Naive B cell (primary cell): Measurements from ENCODE around the gene COX6B2. TPM values are rescaled to one million over a fixed set of nuclear protein-coding genes. Genes with fewer than 3 reads are reported as not detected.
A peak's percentile ranks its signal among the peaks of the same experiment; 100 is the strongest.
"Not testable (repeated sequence)": the region's sequence is repeated elsewhere in the genome, so short reads cannot be mapped to it uniquely, and the experiment has no call there.

Experiments used
- ATAC-seq, 2 donors: fragments of 150-1000 bp; cut with Tn5 transposase; 2 replicates each; pipeline ENCODE4 v1.10.0; 2021; ENCODE audit warnings: low read depth in 2 of 2, mild to moderate bottlenecking in 2 of 2, moderate library complexity in 2 of 2
- DNase-seq: peaks from one replicate; pipeline ENCODE4 v3.0.0; 2022
- H3K27ac Mint-ChIP-seq, 6 donors: one replicate each; pipeline ENCODE4 v1.8.0; 2020 to 2022; ENCODE audit warnings: mild to moderate bottlenecking in 6 of 6, mixed read lengths in 6 of 6, moderate library complexity in 5 of 6, inconsistent platforms in 2 of 6
- H3K27me3 Mint-ChIP-seq, 3 donors: one replicate each; pipeline ENCODE4 v1.8.0; 2021 to 2022; ENCODE audit warnings: mixed read lengths in 3 of 3, mild to moderate bottlenecking in 1 of 3
- H3K36me3 Mint-ChIP-seq, 2 donors: one replicate each; pipeline ENCODE4 v1.8.0; 2020 to 2022; ENCODE audit warnings: mixed read lengths in 2 of 2, inconsistent platforms in 1 of 2, mild to moderate bottlenecking in 1 of 2
- H3K4me1 Mint-ChIP-seq, 3 donors: one replicate each; pipeline ENCODE4 v1.8.0; 2020 to 2022; ENCODE audit warnings: mixed read lengths in 3 of 3, inconsistent platforms in 1 of 3, mild to moderate bottlenecking in 1 of 3, moderate library complexity in 1 of 3
- H3K4me3 Mint-ChIP-seq, 8 donors: one replicate each; pipeline ENCODE4 v1.8.0; 2020 to 2022; ENCODE audit warnings: mild to moderate bottlenecking in 8 of 8, mixed read lengths in 8 of 8, moderate library complexity in 8 of 8, inconsistent platforms in 2 of 8
- H3K9me3 Mint-ChIP-seq, 7 donors: one replicate each; pipeline ENCODE4 v1.8.0; 2020 to 2022; ENCODE audit warnings: mixed read lengths in 7 of 7, mild to moderate bottlenecking in 5 of 7, inconsistent platforms in 2 of 7, moderate library complexity in 1 of 7
- polyA plus RNA-seq, 6 donors: library from polyadenylated mRNA; unstranded; fragments of 300-500 nt; fragmentation: Illumina TruSeq; gene quantifications; one replicate each; pipeline ENCODE4 v1.2.3, GENCODE V29; 2021; ENCODE audit warnings: low read depth in 6 of 6

Gene COX6B2, protein sequence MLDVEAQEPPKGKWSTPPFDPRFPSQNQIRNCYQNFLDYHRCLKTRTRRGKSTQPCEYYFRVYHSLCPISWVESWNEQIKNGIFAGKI
- polyA plus RNA-seq: not detected

DNA sequence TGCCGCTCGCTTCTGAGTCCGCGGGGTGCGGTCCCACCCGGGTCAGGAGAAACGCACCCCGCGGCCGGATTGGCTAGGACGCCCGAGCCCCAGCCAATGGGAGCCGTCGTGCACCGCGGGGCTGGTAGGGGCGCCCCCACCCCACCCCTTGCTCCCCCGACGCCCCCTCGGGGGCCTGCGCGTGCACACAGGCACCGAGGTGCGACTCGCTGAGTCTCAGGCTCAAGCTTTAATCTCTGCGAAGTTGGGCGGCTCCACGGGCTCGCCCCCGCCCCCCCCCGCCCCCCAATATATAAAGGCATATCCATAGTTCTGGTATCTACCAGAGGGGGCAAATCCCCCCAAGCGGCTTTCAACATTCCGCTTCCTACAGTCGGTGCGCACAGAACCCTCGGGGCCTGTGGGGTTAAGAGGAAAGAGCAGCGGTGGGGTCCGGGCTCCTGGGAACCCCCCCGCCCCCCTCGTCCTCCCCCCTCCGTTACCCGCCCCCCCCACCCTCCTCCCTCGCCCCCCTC lies at the start of gene COX6B2:
COX6B2 (minus strand) TSS at position 22 of the 515 bp plus-strand sequence. CDS start 198 bp downstream, outside the sequence.
- H3K27ac Mint-ChIP-seq: peak within 1 kb of the TSS in 2 of 6 donors; percentile 21 to 84

DNA sequence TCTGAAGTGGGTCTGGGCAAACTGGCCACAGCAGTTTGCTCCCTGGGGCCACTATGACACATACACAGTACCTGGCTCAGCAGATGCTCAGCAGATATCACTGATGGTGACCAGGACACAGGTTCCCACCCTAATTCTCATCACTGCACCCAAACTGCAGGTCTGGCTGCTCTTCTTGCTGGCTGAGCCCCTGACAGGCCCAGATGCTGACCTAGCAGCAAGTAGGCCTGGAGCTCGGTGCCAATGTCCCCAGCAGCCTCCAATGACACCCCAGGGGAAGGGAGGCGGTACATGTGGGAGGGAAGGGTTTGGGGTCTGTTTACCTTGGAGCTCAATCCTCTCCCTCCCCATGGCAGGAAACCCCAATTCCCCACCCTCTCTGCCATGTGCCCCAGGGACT lies 48.0 kb upstream of the COX6B2 start:
- H3K27me3 Mint-ChIP-seq: no peaks in the 10 kb centered on the region
- peaks cover 17 to 22% (median 18%) of the 10 kb centered on the region in 3 donors for H3K4me1 Mint-ChIP-seq
- H3K27ac Mint-ChIP-seq: peak overlapping the region in 1 of 6 donors; percentile 41
- DNase-seq: no peak
- peak overlapping the region in 1 of 8 donors; percentile 30 for H3K4me3 Mint-ChIP-seq
- ATAC-seq: no peak
- no peaks in the 10 kb centered on the region for H3K9me3 Mint-ChIP-seq
- H3K36me3 Mint-ChIP-seq: peaks cover 12 to 24% of the 10 kb centered on the region in 2 donors

More for the DNA sequence above, at the start of gene COX6B2:
- Mint-ChIP-seq H3K36me3 (peaks cover 0 to 9% of the 10 kb centered on the region in 2 donors), H3K27me3 (peaks cover 40 to 75% (median 56%) of the 10 kb centered on the region in 3 donors), H3K4me1 (peaks cover 15 to 28% (median 20%) of the 10 kb centered on the region in 3 donors), H3K4me3 (peak within 1 kb of the TSS; percentile 72 to 89 (median 79)), H3K9me3 (peaks cover 0 to 2% (median 0%) of the 10 kb centered on the region in 7 donors)
- ATAC-seq (no peak), DNase-seq (no peak)

DNA sequence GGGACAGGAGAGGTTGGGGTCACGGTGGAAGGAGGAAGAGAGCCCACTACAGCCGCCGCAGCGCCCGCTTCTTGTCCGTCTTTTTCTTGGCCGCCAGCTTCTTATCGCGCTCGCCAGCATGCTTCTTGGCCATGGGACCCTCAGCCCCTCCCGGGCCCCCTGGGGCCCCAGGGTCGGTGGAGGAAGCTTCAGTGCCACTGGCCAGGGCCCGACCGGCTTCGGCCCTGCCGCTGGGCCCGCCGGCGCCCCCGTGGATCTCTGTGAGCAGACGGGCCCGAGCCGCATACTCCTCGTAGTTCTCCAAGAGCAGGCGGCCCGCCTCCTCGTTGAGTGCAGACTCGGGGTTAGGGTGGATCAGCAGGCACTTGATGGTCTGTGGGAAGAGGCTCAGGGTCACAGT lies 46.9 kb upstream of the COX6B2 start:
- DNase-seq, H3K9me3 Mint-ChIP-seq, H3K27me3 Mint-ChIP-seq, H3K27ac Mint-ChIP-seq, ATAC-seq, H3K4me3 Mint-ChIP-seq: not testable (repeated sequence)
- Mint-ChIP-seq H3K36me3 (peaks cover 12 to 17% of the 10 kb centered on the region in 2 donors), H3K4me1 (peaks cover 12 to 17% (median 13%) of the 10 kb centered on the region in 3 donors)

DNA sequence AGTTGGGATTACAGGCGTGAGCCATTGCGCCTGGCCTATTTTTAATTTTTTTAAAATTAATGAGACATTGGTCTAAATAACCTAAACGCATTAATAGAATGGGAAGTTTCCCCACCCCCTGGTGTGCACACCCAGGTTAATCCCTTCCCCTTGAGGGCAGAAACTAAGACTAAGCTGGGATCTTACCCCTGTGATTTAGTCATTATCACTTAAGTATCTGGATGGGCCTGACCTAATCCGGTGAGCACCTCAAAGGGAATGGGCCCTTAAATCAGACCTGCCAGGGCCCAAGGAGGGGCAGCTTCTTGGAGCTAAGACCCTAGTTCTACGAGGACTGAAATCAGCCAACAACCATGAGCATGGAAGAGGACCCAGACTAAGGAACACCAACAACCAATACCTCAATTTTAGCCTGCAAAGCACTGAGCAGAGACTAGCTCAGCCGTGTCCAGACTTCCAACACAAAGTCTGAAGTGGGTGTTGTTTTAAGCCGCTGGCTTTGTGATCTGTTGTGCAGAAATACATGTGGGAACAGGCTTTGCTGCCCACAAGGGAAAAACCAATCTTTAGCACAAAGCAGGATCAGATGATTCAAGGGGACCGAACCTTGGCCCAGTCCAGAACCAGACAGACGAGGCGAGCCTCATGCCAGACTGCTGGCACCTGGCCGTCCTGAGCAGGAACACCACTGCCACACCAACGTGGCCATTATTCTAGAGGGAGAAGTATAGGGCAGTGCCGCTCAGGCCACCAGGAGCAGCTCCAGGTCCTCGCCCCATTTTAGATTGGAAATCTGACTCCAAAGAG lies 46.0 kb upstream of the COX6B2 start:
- ATAC-seq (no peak), DNase-seq (no peak)
- Mint-ChIP-seq H3K4me1 (peaks cover 3 to 8% (median 4%) of the 10 kb centered on the region in 3 donors), H3K36me3 (peaks cover 6 to 8% of the 10 kb centered on the region in 2 donors), H3K27me3 (no peaks in the 10 kb centered on the region), H3K4me3 (peak overlapping the region in 2 of 8 donors; percentile 3 to 53), H3K27ac (no peak overlapping the region), H3K9me3 (no peaks in the 10 kb centered on the region)

DNA sequence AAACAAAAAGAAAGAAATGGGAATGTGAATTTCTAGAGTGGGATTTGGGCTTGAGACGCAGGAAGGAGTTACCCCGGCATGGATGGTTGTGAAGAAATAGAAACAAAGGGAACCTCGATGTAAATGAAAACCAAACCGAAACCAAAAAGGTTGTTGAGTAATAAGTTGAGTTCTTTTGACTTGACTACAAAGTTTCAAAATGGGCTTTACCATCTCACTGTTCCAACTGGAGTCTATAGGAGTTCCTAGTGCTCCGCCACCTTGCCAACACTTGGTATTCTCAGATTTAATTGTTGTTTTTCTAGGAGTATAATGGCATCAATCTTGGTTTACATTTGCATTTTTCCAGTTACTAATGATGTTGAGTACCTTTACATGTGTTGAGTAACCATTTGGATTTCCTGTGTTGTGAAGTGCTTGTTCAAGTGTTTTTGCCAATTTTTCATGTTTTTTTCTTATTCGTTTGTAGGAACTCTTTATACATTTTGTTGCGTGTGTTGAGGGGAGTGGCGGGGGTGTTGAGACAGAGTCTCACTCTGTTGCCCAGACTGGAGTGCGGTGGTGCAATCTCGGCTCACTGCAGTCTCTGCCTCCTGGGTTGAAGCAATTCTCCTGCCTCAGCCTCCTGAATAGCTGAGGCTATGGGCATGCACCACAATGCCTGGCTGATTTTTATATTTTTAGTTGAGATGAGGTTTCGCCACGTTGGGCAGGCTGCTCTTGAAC lies 43.8 kb upstream of the COX6B2 start:
- DNase-seq: no peak
- Mint-ChIP-seq H3K36me3 (peaks cover 4 to 5% of the 10 kb centered on the region in 2 donors), H3K27ac (peak overlapping the region in 2 of 6 donors; percentile 49 to 52), H3K4me3 (peak overlapping the region in 1 of 8 donors; percentile 30), H3K9me3 (no peaks in the 10 kb centered on the region), H3K4me1 (peaks cover 0 to 6% (median 2%) of the 10 kb centered on the region in 3 donors), H3K27me3 (no peaks in the 10 kb centered on the region)
- no peak for ATAC-seq

DNA sequence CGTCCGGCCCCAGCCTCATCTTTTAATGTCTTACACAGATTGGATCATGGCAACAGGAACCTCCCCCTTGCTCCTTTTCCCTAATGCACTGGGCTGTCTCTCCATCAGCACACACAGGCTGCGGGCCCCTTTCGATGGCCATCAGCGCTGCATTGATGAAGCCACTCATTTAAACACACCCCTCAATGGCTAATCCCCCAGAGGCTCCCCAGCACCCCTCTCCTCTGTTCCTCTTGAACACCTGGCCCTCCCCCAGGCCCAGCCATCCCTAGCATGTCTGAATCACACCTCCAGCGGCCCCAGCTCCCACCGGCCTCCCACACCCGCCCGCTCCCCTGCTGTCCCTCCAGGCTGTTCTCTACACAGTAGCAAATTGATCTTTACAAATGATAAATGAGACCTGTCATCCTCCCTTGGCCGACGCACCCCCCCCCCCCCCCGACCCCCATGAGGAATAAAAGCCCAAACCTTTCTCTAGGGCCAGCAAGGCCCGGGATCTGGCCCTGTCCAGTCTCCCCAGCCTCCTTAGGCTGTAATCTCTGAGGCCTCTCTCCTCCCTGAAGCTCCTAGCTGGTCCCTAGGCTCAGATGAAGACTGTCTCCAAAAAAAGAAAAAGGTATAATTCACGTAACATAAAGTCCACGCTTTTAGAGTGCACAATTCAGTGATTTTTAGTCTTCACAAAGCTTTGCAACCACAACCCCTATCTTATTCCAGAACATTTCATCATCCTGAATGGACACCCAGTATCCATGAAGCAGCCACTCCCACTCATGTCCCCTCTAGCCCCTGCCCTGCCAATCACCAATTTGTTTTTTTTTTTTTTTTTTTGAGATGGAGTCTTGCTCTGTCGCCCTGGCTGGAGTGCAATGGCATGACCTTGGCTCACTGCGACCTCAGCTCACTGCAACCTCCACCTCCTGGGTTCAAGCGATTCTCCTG lies 38.6 kb upstream of the COX6B2 start:
- Mint-ChIP-seq H3K36me3 (peaks cover 0 to 5% of the 10 kb centered on the region in 2 donors), H3K4me1 (peaks cover 27 to 37% (median 30%) of the 10 kb centered on the region in 3 donors), H3K9me3 (no peaks in the 10 kb centered on the region), H3K27ac (peak overlapping the region in 3 of 6 donors; percentile 30 to 86 (median 60)), H3K4me3 (peak overlapping the region in 2 of 8 donors; percentile 17 to 41), H3K27me3 (no peaks in the 10 kb centered on the region)
- ATAC-seq (no peak), DNase-seq (no peak)

DNA sequence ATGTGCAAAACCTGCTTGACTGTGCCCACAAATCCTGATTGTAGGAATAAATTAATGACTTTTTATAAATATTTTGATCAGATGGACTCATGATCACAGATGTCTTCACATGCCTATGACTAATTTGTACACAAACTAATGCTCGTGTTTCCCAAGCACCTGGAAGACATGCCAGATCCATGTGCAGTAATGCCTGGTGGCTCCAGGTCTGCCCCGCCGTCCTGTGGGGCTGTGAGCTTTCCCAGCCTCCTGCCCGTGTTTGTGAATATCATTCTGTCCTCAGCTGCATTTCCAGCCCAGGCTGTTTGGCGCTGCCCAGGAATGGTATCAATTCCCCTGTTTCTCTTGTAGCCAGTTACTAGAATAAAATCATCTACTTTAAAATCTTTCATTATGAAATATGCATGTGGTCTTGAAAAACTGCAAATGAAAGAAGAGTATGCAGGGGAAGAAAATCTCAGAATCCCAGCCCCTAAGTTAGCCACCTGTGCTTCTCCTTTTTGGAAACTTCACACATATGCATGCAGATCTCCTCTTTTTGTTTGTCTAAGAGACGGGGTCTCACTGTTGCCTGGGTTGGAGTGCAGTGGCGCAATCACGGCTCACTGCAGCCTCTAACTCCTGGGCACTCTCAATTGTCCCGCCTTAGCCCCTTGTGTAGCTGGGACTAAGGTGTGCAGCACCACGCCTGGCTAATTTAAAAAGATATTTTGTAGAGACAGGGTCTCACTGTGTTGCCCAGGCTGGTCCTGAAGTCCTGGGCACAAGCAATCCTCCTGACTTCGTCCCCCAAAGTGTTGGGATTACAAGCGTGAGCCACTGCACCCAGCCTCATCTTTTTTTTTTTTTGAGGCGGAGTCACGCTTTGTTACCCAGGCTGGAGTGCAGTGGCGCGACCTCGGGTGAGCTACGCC lies 37.4 kb upstream of the COX6B2 start:
- Mint-ChIP-seq H3K36me3 (peaks cover 0 to 5% of the 10 kb centered on the region in 2 donors), H3K9me3 (no peaks in the 10 kb centered on the region), H3K4me1 (peaks cover 30 to 48% (median 35%) of the 10 kb centered on the region in 3 donors), H3K4me3 (peak overlapping the region in 1 of 8 donors; percentile 47), H3K27me3 (no peaks in the 10 kb centered on the region), H3K27ac (peak overlapping the region in 3 of 6 donors; percentile 70 to 84 (median 76))
- DNase-seq (no peak), ATAC-seq (no peak)

DNA sequence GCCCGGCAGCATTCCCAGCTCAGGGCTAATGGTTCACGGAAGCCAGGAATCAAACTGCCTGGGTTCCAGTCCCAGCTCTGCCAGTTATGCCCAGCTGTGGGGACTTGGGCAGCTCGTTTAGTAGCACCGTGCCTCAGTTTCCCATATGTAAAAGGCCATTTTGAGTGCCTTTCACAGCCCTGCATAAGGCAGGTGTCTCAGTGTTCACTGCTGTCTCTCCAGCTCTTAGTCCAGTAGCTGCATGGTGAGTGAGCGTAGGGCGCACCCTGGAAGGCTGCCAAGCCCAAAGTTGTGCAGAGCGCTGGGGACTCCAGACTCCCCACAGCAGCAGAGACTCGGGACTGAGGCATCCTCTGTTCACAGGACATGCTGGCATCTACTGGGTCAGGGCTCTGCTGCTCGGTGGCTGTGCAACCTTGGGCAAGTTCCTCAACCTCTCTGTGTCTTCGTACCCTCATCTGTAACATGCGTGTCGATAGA lies 36.7 kb upstream of the COX6B2 start:
- no peaks in the 10 kb centered on the region for H3K27me3 Mint-ChIP-seq
- H3K4me1 Mint-ChIP-seq: peaks cover 37 to 55% (median 42%) of the 10 kb centered on the region in 3 donors
- peaks cover 0 to 5% of the 10 kb centered on the region in 2 donors for H3K36me3 Mint-ChIP-seq
- no peaks in the 10 kb centered on the region for H3K9me3 Mint-ChIP-seq
- DNase-seq: no peak
- no peak for ATAC-seq
- H3K4me3 Mint-ChIP-seq: no peak overlapping the region
- peak overlapping the region in 1 of 6 donors; percentile 42 for H3K27ac Mint-ChIP-seq

DNA sequence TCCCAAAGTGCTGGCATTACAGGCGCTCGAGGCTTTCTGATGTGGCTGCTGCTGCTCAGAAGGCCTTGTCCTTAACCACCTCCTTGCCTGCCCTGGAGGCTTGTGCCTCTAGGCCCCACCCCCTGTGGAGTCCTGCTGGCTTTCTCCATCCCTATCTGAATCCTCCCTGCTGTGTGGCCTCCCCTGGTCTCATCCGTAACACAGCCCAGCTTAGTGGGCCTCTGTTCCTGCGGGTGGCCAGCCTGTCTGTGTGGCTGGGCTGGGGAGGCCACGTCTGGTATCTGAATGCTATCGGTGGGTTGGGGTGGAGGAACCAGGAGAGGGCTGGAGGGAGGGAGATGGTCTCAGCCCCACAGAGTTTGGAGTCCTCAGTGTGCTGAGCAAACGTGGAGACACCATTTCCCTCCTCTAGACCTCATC lies 36.0 kb upstream of the COX6B2 start:
- Mint-ChIP-seq H3K4me1 (peaks cover 43 to 62% (median 49%) of the 10 kb centered on the region in 3 donors), H3K27me3 (no peaks in the 10 kb centered on the region), H3K4me3 (peak overlapping the region in 2 of 8 donors; percentile 21 to 78), H3K27ac (peak overlapping the region in 3 of 6 donors; percentile 56 to 76 (median 72)), H3K9me3 (peaks cover 0 to 5% (median 0%) of the 10 kb centered on the region in 7 donors), H3K36me3 (peaks cover 0 to 9% of the 10 kb centered on the region in 2 donors)
- DNase-seq: no peak
- no peak for ATAC-seq

DNA sequence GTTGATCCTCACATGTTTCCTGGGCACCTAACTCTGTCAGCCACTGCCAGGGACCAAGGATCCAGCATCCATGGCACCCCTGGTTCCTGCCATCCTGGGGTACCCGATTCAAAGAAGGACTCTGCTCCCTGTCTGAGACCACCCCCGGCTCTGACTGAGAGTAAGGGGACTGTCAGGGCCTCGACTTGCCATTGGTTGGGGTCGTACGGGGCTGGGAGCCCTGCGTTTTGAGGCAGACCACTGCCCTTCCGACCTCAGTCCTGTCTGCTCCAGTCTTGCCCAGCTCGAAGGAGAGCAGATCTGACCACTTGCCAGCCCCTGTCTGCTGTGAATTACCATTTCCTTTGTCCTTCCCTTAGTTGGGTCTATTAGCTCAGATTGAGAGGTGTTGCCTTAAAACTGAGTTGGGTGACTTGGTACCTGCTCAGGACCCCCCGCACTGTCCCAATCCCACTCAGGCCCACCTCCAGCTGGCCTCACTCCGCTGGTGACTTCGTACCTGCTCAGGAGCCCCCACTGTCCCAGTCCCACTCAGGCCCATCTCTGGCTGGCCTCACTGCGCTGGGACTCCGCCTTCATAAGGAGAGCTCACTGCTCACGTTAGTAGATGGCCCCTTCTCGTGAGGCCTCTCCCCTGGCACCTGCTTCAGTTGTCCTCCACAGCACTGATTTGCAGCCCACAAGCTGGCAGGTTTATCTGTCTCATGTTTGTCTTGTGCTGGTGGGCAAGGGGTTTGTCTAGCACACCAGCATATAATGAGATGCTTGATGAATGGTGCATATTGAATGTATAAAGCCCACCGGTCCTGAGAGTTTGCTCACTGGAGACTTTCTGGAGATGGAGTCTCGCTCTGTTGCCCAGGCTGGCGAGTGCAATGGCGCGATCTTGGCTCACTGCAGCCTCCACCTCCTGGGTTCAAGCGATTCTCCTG lies 35.1 kb upstream of the COX6B2 start:
- Mint-ChIP-seq H3K4me1 (peaks cover 46 to 68% (median 58%) of the 10 kb centered on the region in 3 donors), H3K27me3 (no peaks in the 10 kb centered on the region), H3K4me3 (peak overlapping the region in 6 of 8 donors; percentile 13 to 91 (median 58)), H3K9me3 (peaks cover 0 to 5% (median 0%) of the 10 kb centered on the region in 7 donors), H3K27ac (peak overlapping the region in 4 of 6 donors; percentile 72 to 89 (median 74)), H3K36me3 (peaks cover 0 to 9% of the 10 kb centered on the region in 2 donors)
- no peak for ATAC-seq
- no peak for DNase-seq
